Tibial artery (tissue), 4 donors: Measurements from ENCODE around the gene GRIK4.

Experiments used
- DNase-seq, 2 donors: peaks; one replicate each; pipeline ENCODE4 v3.0.0-alpha.2; 2019
- H3K27ac ChIP-seq, 2 donors: fragments of 200-600 bp; sonication (generic) in 1 of 2; 1 replicate in 1 of 2; 2 replicates in 1 of 2; pipeline ENCODE4 v1.5.1; 2018 to 2019; ENCODE audit warnings: mild to moderate bottlenecking in 1 of 2
- H3K27me3 ChIP-seq, 2 donors: fragments of 200-600 bp; sonication (generic) in 1 of 2; one replicate each; pipeline versions ENCODE4 v1.5.1 to v1.6.0; 2016 to 2019
- H3K36me3 ChIP-seq, 3 donors: fragments of 200-600 bp; sonication (generic) in 2 of 3; one replicate each; pipeline ENCODE4 v1.5.1; 2016 to 2019; ENCODE audit warnings: mild to moderate bottlenecking in 2 of 3
- H3K4me1 ChIP-seq, 4 donors: fragments of 200-600 bp; sonication (generic) in 2 of 4; 1 replicate in 3 of 4; 2 replicates in 1 of 4; pipeline ENCODE4 v1.5.1; 2016 to 2019
- H3K4me3 ChIP-seq, 2 donors: fragments of 200-600 bp; sonication (generic) in 1 of 2; 1 replicate in 1 of 2; 2 replicates in 1 of 2; pipeline ENCODE4 v1.5.1; 2018 to 2019; ENCODE audit warnings: mild to moderate bottlenecking in 2 of 2
- H3K9me3 ChIP-seq, 3 donors: fragments of 200-600 bp; sonication (generic) in 1 of 3; one replicate each; pipeline ENCODE4 v1.5.1; 2016 to 2019
- CTCF ChIP-seq, 2 experiments: fragments of 200-600 bp in 1 of 2; fragments of 450-650 bp in 1 of 2; IDR thresholded peaks; one replicate each; pipeline ENCODE4 v1.5.1; 2017 to 2019; ENCODE audit warnings: antibody characterized with exemption in 2 of 2, mild to moderate bottlenecking in 1 of 2, moderate library complexity in 1 of 2
- intact Hi-C: fragments of 100-400 bp; cut with DNase I; formaldehyde crosslinking; loops from one replicate; pipeline ENCODE4 v1.15.0; 2023; ENCODE audit warnings: low total_unique reads

GRIK4 gene

GRCh38 chr11:120696597-120697218 is 185.2 kb downstream of the GRIK4 start:
- no peaks in the 10 kb centered on the region for H3K4me1 ChIP-seq
- H3K27ac ChIP-seq: no peak overlapping the region

GRCh38 chr11:120698918-120699317 is 187.4 kb downstream of the GRIK4 start:
- Histone ChIP-seq H3K27ac (no peak overlapping the region), H3K4me3 (no peak overlapping the region), H3K9me3 (no peaks in the 10 kb centered on the region), H3K27me3 (peaks cover 0 to 8% of the 10 kb centered on the region in 2 donors), H3K4me1 (no peaks in the 10 kb centered on the region), H3K36me3 (no peaks in the 10 kb centered on the region)
- intact Hi-C loops: no loop called here
- no peak for DNase-seq
- TF ChIP-seq CTCF (IDR thresholded peaks at IDR 0.05): no peak

More at GRCh38 chr11:120696597-120697218, 185.2 kb downstream of the GRIK4 start:
- Histone ChIP-seq H3K9me3 (no peaks in the 10 kb centered on the region), H3K36me3 (no peaks in the 10 kb centered on the region), H3K27me3 (peaks cover 0 to 23% of the 10 kb centered on the region in 2 donors), H3K4me3 (no peak overlapping the region)
- TF ChIP-seq CTCF (IDR thresholded peaks at IDR 0.05): no peak
- no peak for DNase-seq
- intact Hi-C loops: no loop called here

GRCh38 chr11:120702656-120703055 is 191.1 kb downstream of the GRIK4 start:
- no peaks in the 10 kb centered on the region for H3K36me3 ChIP-seq
- no peak for DNase-seq
- no peak for TF ChIP-seq CTCF (IDR thresholded peaks at IDR 0.05)
- H3K27me3 ChIP-seq: peaks cover 0 to 5% of the 10 kb centered on the region in 2 donors
- intact Hi-C loops: no loop called here
- no peak overlapping the region for H3K27ac ChIP-seq
- H3K9me3 ChIP-seq: peaks cover 0 to 18% (median 11%) of the 10 kb centered on the region in 3 donors
- no peak overlapping the region for H3K4me3 ChIP-seq
- no peaks in the 10 kb centered on the region for H3K4me1 ChIP-seq

- intact Hi-C loops: no loop called here
- Histone ChIP-seq H3K9me3 (peaks cover 0 to 20% (median 12%) of the 10 kb centered on the region in 3 donors), H3K4me1 (no peaks in the 10 kb centered on the region), H3K36me3 (no peaks in the 10 kb centered on the region), H3K27ac (no peak overlapping the region), H3K4me3 (no peak overlapping the region), H3K27me3 (peaks cover 0 to 12% of the 10 kb centered on the region in 2 donors)
- no peak for DNase-seq
- no peak for TF ChIP-seq CTCF (IDR thresholded peaks at IDR 0.05)
These were observed 192.0 kb downstream of the GRIK4 start for GRCh38 chr11:120703358-120704152.

- H3K4me1 ChIP-seq: no peaks in the 10 kb centered on the region
These were observed 192.8 kb downstream of the GRIK4 start for GRCh38 chr11:120704256-120704750.

More at GRCh38 chr11:120704256-120704750, 192.8 kb downstream of the GRIK4 start:
- Histone ChIP-seq H3K27me3 (peaks cover 0 to 18% of the 10 kb centered on the region in 2 donors), H3K36me3 (no peaks in the 10 kb centered on the region), H3K4me3 (no peak overlapping the region), H3K9me3 (peaks cover 0 to 20% (median 12%) of the 10 kb centered on the region in 3 donors), H3K27ac (no peak overlapping the region)
- intact Hi-C loops: no loop called here
- TF ChIP-seq CTCF (IDR thresholded peaks at IDR 0.05): no peak
- DNase-seq: no peak
